Measurements from ENCODE around the gene HPCAL1.

HPCAL1 gene

GRCh38 chr2:10335046-10335840 lies 32.5 kb downstream of the HPCAL1 start:
- ChIA-PET CTCF (interaction anchor here (1.0 kb wide), 1 partner anchor 333 kb away, joined by 3 read pairs; no protein-coding TSS in a partner anchor), POLR2A (no interaction called here)
- TF ChIP-seq CTCF (IDR thresholded peaks at IDR 0.05; ENCODE audit: insufficient read depth, low read length, missing control alignments) = no peak
- no peak overlapping the region for H3K4me3 ChIP-seq (ENCODE audit: low read depth, low read length)
- DNase-seq (ENCODE audit: low read depth, low spot score) = no peak

DNA sequence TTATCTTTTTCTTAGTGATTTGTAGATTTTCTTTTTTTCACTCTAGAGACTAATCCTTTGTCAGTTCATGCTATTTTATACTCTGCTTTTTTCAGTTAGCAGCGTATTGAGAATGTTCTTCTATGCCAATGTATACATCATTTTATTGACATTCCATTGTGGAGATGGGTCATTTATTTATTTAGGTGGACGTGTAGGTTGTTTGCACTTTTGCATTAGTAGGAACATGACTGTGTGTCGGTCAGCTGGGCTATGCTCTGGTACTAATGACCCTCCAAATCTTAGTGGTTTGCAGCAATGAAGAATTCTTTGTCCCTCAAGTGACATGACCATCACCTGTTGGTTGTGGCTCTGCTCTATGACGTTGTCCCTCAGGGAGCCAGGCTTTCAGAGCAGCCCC lies 33.6 kb downstream of the HPCAL1 start:
- ChIA-PET CTCF (no interaction called here), POLR2A (no interaction called here)
- DNase-seq (ENCODE audit: low read depth, low spot score) = no peak
- TF ChIP-seq CTCF (IDR thresholded peaks at IDR 0.05; ENCODE audit: insufficient read depth, low read length, missing control alignments) = no peak
- no peak overlapping the region for H3K4me3 ChIP-seq (ENCODE audit: low read depth, low read length)

- TF ChIP-seq CTCF (IDR thresholded peaks at IDR 0.05; ENCODE audit: insufficient read depth, low read length, missing control alignments) = no peak
Observed at GRCh38 chr2:10337449-10338269, 35.0 kb downstream of the HPCAL1 start.

DNA sequence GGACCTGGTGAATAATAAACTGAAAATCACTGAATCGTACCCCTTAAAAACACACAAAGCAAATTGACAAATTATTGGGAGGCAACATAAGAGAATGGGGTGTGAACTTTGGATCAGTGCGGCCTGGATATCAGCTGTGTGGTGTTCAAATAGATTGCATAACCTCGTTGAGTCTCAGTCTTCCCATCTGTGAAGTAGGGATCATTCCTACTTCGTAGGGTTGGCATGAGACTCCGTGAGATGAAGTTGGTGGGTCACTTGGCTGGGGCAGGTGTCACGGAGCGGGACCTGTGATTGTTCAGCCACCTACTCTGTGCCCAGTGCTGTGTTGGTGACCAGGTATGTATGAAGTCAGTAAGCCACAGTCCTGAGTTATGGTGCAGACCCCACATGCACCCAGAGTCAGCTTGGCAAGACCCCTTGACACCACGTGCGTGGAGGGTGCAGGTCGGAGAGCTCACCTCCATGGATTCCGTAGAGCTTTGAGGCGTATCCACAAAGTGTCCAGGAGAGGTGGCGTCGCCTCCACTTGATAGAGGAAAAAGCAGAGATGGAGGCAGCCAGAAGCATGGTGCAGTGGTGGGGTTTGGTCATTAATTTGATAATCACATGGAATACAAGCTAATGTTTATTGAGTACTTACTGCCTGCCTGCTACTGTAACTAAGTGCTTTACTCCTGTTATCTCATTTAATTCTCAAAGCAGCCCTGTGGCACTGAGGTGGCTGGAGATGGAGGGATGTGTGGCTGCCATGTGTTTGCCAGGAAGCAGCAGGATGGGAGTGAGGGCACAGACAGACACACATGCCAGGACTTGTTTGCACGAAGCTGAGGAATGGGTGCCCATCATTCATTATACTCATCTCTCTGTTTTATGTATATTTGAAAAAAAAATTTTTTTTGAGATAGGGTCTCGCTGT lies 35.8 kb downstream of the HPCAL1 start:
- ChIA-PET POLR2A (no interaction called here), CTCF (no interaction called here)
- no peak for TF ChIP-seq CTCF (IDR thresholded peaks at IDR 0.05; ENCODE audit: insufficient read depth, low read length, missing control alignments)
- no peak for DNase-seq (ENCODE audit: low read depth, low spot score)
- H3K4me3 ChIP-seq (ENCODE audit: low read depth, low read length) = no peak overlapping the region

More at GRCh38 chr2:10337449-10338269, 35.0 kb downstream of the HPCAL1 start:
- DNase-seq (ENCODE audit: low read depth, low spot score) = no peak
- ChIA-PET CTCF (no interaction called here), POLR2A (no interaction called here)
- H3K4me3 ChIP-seq (ENCODE audit: low read depth, low read length) = no peak overlapping the region

- no peak for TF ChIP-seq CTCF (IDR thresholded peaks at IDR 0.05; ENCODE audit: insufficient read depth, low read length, missing control alignments)
- POLR2A ChIA-PET = no interaction called here
- H3K4me3 ChIP-seq (ENCODE audit: low read depth, low read length) = no peak overlapping the region
- DNase-seq (ENCODE audit: low read depth, low spot score) = no peak
- CTCF ChIA-PET = no interaction called here
Observed at GRCh38 chr2:10339647-10340592, 37.2 kb downstream of the HPCAL1 start.

All from AG04449 (cell line).